GM19452 (cell line): Measurements from ENCODE around the gene MAP2K5.

ENCODE experiments used
- ATAC-seq: cut with Tn5 transposase; IDR thresholded peaks from one replicate; pipeline ENCODE4 v1.9.1; 2021; ENCODE audit not compliant: unreplicated experiment

Gene MAP2K5

GRCh38 chr15:67542420-67543347, at the start of gene MAP2K5:
Gene MAP2K5, plus strand, starts transcription at chr15:67542703. Its CDS starts 633 bp downstream, at chr15:67543336.
- peak; percentile 40 for ATAC-seq

- no peak for ATAC-seq
These were observed 46.9 kb upstream of the MAP2K5 start for GRCh38 chr15:67495585-67495984.

GRCh38 chr15:67501177-67501835, 41.2 kb upstream of the MAP2K5 start:
- ATAC-seq: no peak

- ATAC-seq: no peak
These were observed 40.6 kb upstream of the MAP2K5 start for GRCh38 chr15:67501836-67502461.

GRCh38 chr15:67504056-67504455, 38.4 kb upstream of the MAP2K5 start:
- ATAC-seq: no peak

- no peak for ATAC-seq
These were observed 37.7 kb upstream of the MAP2K5 start for GRCh38 chr15:67504796-67505195.

- no peak for ATAC-seq
These were observed 36.6 kb upstream of the MAP2K5 start for GRCh38 chr15:67505675-67506572.

- ATAC-seq: no peak
These were observed 35.4 kb upstream of the MAP2K5 start for GRCh38 chr15:67506775-67507747.

GRCh38 chr15:67508407-67508806, 34.1 kb upstream of the MAP2K5 start:
- ATAC-seq: no peak

- no peak for ATAC-seq
These were observed 32.6 kb upstream of the MAP2K5 start for GRCh38 chr15:67509918-67510317.

GRCh38 chr15:67510597-67511190, 31.8 kb upstream of the MAP2K5 start:
- ATAC-seq: no peak

GRCh38 chr15:67511606-67512005, 30.9 kb upstream of the MAP2K5 start:
- no peak for ATAC-seq

- no peak for ATAC-seq
These were observed 30.4 kb upstream of the MAP2K5 start for GRCh38 chr15:67512140-67512539.

- ATAC-seq: no peak
These were observed 29.4 kb upstream of the MAP2K5 start for GRCh38 chr15:67512933-67513714.

GRCh38 chr15:67515090-67515489, 27.4 kb upstream of the MAP2K5 start:
- ATAC-seq: no peak

GRCh38 chr15:67515557-67515956, 26.9 kb upstream of the MAP2K5 start:
- ATAC-seq: no peak

GRCh38 chr15:67520321-67521028, 22.0 kb upstream of the MAP2K5 start:
- peak; percentile 5 for ATAC-seq
